ENCODE data around the gene CGRRF1.

The CGRRF1 gene

GRCh38 chr14:54509546-54510501 is at the start of gene CGRRF1:
TSS of gene CGRRF1 (plus strand) at chr14:54509906. CDS start at chr14:54509960, 54 bp downstream.
- DNase-seq: peak; percentile 96

- no peak for DNase-seq
Measured at GRCh38 chr14:54462048-54462447, 47.7 kb upstream of the CGRRF1 start.

GRCh38 chr14:54465654-54466053 is 44.1 kb upstream of the CGRRF1 start:
- DNase-seq: no peak

GRCh38 chr14:54467280-54467679 is 42.4 kb upstream of the CGRRF1 start:
- no peak for DNase-seq

GRCh38 chr14:54470701-54471100 is 39.0 kb upstream of the CGRRF1 start:
- DNase-seq: no peak

GRCh38 chr14:54471641-54472040 is 38.1 kb upstream of the CGRRF1 start:
- no peak for DNase-seq

GRCh38 chr14:54472315-54472714 is 37.4 kb upstream of the CGRRF1 start:
- no peak for DNase-seq

GRCh38 chr14:54474232-54474793 is 35.4 kb upstream of the CGRRF1 start:
- no peak for DNase-seq

GRCh38 chr14:54475187-54475899 is 34.4 kb upstream of the CGRRF1 start:
- DNase-seq: no peak

- DNase-seq: no peak
Measured at GRCh38 chr14:54475911-54476310, 33.8 kb upstream of the CGRRF1 start.

- no peak for DNase-seq
Measured at GRCh38 chr14:54478636-54479215, 31.0 kb upstream of the CGRRF1 start.

- no peak for DNase-seq
Measured at GRCh38 chr14:54480830-54481562, 28.7 kb upstream of the CGRRF1 start.

- DNase-seq: no peak
Measured at GRCh38 chr14:54481695-54482094, 28.0 kb upstream of the CGRRF1 start.

- no peak for DNase-seq
Measured at GRCh38 chr14:54483073-54483745, 26.5 kb upstream of the CGRRF1 start.

GRCh38 chr14:54483846-54484245 is 25.9 kb upstream of the CGRRF1 start:
- DNase-seq: no peak

GRCh38 chr14:54486685-54487084 is 23.0 kb upstream of the CGRRF1 start:
- DNase-seq: no peak

- DNase-seq: no peak
Measured at GRCh38 chr14:54487771-54488170, 21.9 kb upstream of the CGRRF1 start.

GRCh38 chr14:54488318-54488645 is 21.4 kb upstream of the CGRRF1 start:
- DNase-seq: no peak

- DNase-seq: peak; percentile 89
Measured at GRCh38 chr14:54488646-54489317, 20.9 kb upstream of the CGRRF1 start, which contains the start of gene GMFB. TSS of gene GMFB (minus strand) at chr14:54488980. CDS start at chr14:54488927, 53 bp downstream.

- no peak for DNase-seq
Measured at GRCh38 chr14:54489318-54489683, 20.4 kb upstream of the CGRRF1 start.

- DNase-seq: no peak
Measured at GRCh38 chr14:54489731-54490444, 19.8 kb upstream of the CGRRF1 start.
